Measurements from ENCODE around the gene DCXR. TPM values are rescaled to one million over a fixed set of nuclear protein-coding genes. Genes with fewer than 3 reads are reported as not detected.
A peak's percentile ranks its signal among the peaks of the same experiment; 100 is the strongest.

Gene DCXR
- total and polyA plus RNA-seq, 12 donors: 155 to 387 (median 195) TPM

DNA sequence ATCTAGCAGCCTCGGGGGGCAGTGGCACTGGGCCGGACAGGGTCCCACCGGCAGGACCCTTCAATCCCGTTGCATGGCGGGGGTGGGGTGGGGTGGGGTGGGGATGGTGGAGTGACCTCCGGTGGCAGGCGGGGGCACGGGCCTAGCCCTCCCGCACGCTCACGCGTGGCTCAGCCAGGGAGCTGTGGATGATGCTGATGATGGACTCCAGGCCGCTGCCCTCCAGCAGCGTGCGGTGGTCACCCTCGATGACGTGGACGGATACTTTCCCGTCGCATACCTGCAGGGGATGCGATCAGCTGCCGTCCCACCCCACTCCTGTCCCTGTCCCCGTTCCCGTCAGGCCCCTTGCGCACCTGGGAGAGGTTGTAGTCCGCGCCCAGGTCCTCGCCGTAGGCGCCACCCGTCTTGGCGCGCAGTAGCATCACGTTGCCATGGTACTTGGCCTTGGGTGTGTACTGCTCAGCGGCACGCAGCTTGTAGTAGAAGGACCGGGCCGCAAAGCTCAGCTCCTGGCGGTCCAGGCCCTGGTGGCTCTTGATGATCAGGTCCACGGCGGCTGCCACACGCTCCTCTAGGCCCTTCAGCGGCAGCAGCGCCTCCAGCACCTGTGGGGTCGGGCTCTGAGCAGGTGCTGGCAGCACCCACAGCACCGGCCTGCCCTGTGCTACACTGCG is 41.6 kb upstream of the DCXR start:
- Histone ChIP-seq H3K27ac (no peak overlapping the region), H3K27me3 (no peaks in the 10 kb centered on the region), H3K9me3 (no peaks in the 10 kb centered on the region), H3K4me1 (peaks cover 0 to 6% (median 0%) of the 10 kb centered on the region in 9 donors), H3K4me3 (no peak overlapping the region), H3K36me3 (peaks cover 0 to 59% (median 38%) of the 10 kb centered on the region in 9 donors)
- 94 to 96% methylated on average over 44 to 47 of the region's 47 CpGs for WGBS, 2 donors
- intact Hi-C loops (cut with DNase I): no loop called here
- ATAC-seq (no peak), DNase-seq (no peak)
- TF ChIP-seq, protein P1, sequence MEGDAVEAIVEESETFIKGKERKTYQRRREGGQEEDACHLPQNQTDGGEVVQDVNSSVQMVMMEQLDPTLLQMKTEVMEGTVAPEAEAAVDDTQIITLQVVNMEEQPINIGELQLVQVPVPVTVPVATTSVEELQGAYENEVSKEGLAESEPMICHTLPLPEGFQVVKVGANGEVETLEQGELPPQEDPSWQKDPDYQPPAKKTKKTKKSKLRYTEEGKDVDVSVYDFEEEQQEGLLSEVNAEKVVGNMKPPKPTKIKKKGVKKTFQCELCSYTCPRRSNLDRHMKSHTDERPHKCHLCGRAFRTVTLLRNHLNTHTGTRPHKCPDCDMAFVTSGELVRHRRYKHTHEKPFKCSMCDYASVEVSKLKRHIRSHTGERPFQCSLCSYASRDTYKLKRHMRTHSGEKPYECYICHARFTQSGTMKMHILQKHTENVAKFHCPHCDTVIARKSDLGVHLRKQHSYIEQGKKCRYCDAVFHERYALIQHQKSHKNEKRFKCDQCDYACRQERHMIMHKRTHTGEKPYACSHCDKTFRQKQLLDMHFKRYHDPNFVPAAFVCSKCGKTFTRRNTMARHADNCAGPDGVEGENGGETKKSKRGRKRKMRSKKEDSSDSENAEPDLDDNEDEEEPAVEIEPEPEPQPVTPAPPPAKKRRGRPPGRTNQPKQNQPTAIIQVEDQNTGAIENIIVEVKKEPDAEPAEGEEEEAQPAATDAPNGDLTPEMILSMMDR (IDR thresholded peaks at IDR 0.05): no peak

DNA sequence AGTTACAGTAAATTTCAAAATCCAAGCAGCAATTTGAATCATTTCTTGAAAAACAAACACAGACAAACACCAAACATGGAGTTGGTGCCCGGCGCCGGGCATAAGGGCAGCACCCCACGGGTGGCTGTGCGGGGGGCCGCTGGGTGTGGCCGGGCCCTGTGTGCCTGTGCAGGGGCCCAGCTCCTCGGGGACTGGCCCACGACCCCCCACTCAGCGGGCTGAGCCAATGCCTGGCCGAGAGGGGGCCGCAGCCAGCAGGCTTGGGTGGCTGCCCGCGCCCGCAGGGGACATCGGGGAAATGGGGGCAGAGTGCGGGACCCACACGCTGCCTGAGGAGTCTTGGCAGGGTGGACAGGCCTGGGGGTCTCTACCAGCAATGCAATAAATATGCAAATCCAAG is 40.9 kb upstream of the DCXR start:
- Histone ChIP-seq H3K27me3 (no peaks in the 10 kb centered on the region), H3K9me3 (no peaks in the 10 kb centered on the region), H3K27ac (no peak overlapping the region), H3K4me1 (peaks cover 0 to 6% (median 0%) of the 10 kb centered on the region in 9 donors), H3K36me3 (peaks cover 0 to 52% (median 31%) of the 10 kb centered on the region in 9 donors), H3K4me3 (no peak overlapping the region)
- DNase-seq (no peak), ATAC-seq (no peak)
- TF ChIP-seq, protein P1 (IDR thresholded peaks at IDR 0.05): no peak
- intact Hi-C loops (cut with DNase I): no loop called here
- 93 to 95% methylated on average over 18 of the region's 18 CpGs for WGBS, 2 donors

DNA sequence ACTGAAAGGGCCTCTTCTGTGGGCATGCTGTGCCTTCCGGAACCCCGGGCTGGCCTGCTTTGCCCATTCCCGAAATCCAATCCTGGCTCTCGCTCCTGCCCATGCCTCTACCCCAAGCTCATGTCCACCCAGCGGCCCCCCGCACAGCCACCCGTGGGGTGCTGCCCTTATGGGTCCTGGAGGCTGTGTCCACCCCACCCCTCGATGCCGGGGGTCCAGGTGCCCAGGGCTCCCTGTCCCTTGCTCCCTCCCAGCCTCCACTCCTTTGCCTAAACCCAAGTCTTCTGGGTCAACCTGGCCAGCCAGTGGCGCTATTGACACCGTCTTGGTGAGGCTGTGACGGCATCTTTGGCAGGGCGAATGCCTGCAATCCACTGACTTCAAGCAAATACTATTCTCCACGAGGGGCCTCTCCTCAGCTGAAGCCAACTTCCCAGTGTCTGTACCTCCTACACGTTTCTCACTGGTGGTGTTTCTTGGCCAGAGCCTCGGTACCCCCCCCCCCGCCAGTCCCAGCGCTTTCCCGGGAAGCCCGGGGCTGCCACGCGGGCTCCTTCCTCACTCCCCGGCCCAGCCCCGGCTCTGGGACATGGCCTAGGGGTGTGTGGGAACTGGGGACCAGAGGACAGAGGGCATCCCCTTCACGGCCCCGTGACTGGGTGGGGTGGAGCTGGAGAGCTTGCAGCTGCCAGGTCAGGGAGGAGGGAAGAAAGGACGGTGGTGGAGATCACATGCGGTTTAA is 40.3 kb upstream of the DCXR start:
- peaks cover 0 to 45% (median 25%) of the 10 kb centered on the region in 9 donors for H3K36me3 ChIP-seq
- H3K27me3 ChIP-seq: no peaks in the 10 kb centered on the region
- ATAC-seq: peak in 7 of 8 donors; percentile 16 to 69 (median 46)
- no peak overlapping the region for H3K4me3 ChIP-seq
- TF ChIP-seq, protein P1 (IDR thresholded peaks at IDR 0.05): peak in 1 of 9 donors; percentile 17
- no peak overlapping the region for H3K27ac ChIP-seq
- H3K4me1 ChIP-seq: peaks cover 0 to 6% (median 0%) of the 10 kb centered on the region in 9 donors
- WGBS, 2 donors: 63 to 65% methylated on average over 28 of the region's 28 CpGs
- DNase-seq: no peak
- no peaks in the 10 kb centered on the region for H3K9me3 ChIP-seq
- intact Hi-C loops (cut with DNase I): no loop called here

DNA sequence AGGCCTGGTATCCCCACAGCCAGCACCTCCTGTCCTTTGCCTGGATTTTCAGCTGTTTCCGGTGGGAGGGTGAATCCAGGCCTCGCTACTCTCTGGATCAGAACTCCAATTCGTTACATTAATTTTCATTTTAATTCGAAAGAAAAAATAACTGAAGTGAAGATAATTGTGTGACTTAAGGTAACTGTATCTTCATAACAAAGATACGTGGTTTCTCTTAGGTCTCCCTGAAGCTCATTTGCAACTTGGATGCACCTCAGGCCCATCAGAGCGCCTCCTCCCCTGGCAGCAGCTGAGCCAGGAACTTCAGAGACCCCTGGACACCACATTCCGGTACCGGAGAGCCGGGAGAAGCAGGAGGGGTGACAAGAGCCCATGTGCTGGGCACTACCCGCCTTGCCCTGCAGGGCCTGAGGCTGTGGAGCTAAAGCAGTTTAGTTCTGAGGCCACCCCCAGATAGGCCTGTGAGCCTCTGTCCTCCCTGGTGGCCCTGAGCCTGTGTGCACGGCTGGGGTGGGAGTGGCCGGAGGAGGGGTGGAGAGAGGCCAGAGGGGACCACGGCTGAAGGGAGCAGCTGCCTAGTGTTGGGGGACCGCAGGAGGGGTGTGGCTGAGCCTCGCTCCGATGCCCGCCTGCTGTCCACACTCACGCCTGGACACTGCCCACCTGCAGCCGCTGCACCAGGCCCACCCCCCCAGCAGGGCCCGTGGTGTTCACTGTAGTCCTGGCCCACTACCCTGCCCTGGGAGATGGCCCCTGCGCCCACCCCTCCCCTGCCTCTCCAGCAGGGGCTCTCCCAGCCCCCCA is 39.5 kb upstream of the DCXR start:
- Histone ChIP-seq H3K27ac (no peak overlapping the region), H3K9me3 (no peaks in the 10 kb centered on the region), H3K27me3 (no peaks in the 10 kb centered on the region), H3K4me3 (no peak overlapping the region), H3K36me3 (peaks cover 0 to 37% (median 19%) of the 10 kb centered on the region in 9 donors), H3K4me1 (peaks cover 0 to 6% (median 0%) of the 10 kb centered on the region in 9 donors)
- peak in 7 of 8 donors; percentile 19 to 44 (median 31) for ATAC-seq
- DNase-seq: no peak
- intact Hi-C loops (cut with DNase I): no loop called here
- TF ChIP-seq, protein P1 (IDR thresholded peaks at IDR 0.05): no peak
- 70% methylated on average over 20 to 21 of the region's 21 CpGs for WGBS, 2 donors
